Stimulated activated CD4-positive, alpha-beta T cell treated with anti-CD3 and anti-CD28 coated beads, Interleukin-12 subunit alpha, Interleukin-12 subunit beta, amount 100 ng/mL, for 48 hours (primary cell): ENCODE results near the gene TPRN.

Experiments used
- DNase-seq, 3 donors: peaks; one replicate each; pipeline ENCODE4 v3.0.0-alpha.2; 2020; ENCODE audit warnings: low read depth in 2 of 3, low spot score in 1 of 3

The TPRN gene

GRCh38 chr9:137226338-137227053, 26.0 kb upstream of the TPRN start:
- DNase-seq: no peak

GRCh38 chr9:137225699-137226331, 25.3 kb upstream of the TPRN start:
- no peak for DNase-seq

DNA sequence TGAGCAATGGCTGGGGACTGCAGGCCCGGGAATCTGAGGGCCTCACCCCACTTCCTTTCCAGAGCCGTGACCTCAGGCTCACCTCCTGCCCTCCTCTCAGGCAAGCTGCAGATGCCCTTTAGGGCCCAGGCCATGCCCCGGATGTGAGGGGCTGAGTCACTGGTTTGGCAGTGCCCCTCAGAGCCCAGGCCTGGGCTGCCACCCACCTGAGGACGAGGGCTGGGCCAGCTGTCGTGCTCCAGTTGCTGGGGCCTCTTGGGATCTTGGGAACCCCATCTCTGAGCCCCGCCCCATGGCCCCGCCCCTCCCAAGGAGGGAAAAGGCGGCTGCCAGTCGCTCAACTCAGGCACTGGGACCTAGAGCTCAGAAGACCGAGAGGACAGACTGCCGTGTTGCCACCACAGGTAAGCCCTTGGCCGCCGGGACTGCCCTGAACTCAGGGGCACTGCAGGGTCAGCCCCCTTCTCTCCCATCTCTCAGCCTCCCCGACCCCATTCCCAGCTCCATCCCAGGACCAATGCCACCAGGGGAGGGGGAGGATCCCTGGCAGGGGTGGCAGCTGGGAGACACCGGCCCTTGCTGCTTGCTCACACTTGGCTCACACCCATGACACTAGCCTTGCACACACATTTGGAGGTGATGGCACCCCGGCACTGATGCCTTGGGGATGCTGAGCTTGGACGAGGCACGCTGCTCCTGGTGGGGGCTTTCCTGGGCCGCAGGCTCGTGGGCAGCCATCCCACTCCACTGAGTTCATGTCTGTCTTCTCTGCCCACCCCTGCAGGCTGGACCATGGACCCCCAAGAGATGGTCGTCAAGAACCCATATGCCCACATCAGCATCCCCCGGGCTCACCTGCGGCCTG, 24.5 kb upstream of the TPRN start, which contains the start of gene CYSRT1:
Gene CYSRT1, plus strand, starts transcription at position 345 of the 865 bp plus-strand sequence. Its CDS starts 448 bp downstream, at position 793.
- DNase-seq: no peak

- DNase-seq: peak; percentile 97 to 99 (median 97)
These were observed 22.8 kb upstream of the TPRN start for GRCh38 chr9:137223078-137223970.

GRCh38 chr9:137222190-137223077, 21.9 kb upstream of the TPRN start, which contains the start of gene RNF208:
Gene RNF208 (minus strand): TSS chr9:137222240. CDS start chr9:137221212, 1,028 bp downstream.
- no peak for DNase-seq

DNA sequence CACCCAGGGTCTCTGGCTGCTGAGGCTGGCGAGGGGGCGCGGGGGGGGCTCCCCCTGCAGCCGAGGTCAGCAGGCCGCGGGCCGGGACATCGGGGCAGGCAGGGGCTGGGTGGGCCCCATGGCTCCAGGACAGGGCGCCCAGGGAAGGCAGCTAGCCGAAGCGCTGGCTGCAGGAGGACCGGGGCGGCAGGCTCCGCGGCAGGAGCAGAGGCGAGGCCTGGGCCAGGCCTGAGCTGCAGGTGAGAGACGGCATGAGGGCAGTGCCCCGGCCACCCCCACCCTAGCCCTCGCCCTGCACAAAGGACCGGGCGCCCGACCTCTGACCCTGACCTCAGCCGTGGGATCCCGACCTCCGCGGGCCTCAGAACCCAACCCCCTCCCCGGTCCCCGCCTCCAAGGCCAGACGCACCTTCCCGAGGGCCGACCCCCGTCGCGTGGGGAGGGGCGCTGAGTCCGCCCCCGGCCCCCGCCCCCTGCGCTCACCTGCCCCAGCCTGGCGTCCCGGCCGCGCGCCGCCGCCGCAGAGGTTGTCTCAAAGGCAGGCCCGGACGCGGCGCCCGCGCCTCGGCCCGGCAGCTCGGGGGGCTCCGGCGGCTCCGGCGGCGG, 21.1 kb upstream of the TPRN start:
- DNase-seq: no peak

DNA sequence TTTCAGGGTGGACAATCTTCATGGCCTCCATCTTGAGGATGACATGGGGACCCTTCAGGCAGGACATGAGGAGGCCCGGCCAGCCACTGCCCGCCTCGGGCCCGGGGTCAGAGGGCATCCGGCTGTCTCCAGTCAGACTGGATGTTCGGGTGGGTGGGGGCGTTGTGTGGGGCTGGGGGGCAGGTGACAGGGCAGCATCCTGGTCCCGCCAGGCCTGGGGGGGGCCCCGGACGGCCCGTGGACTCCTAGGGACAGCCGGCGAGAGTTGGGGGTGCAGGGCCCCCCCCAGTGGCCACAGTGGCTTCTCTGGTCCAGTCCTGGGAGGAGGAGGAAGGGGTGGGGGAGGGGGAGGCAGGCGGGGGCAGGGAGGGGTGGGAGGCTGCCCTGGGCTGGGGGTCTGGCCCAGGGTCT, 20.6 kb upstream of the TPRN start:
- DNase-seq: no peak

DNA sequence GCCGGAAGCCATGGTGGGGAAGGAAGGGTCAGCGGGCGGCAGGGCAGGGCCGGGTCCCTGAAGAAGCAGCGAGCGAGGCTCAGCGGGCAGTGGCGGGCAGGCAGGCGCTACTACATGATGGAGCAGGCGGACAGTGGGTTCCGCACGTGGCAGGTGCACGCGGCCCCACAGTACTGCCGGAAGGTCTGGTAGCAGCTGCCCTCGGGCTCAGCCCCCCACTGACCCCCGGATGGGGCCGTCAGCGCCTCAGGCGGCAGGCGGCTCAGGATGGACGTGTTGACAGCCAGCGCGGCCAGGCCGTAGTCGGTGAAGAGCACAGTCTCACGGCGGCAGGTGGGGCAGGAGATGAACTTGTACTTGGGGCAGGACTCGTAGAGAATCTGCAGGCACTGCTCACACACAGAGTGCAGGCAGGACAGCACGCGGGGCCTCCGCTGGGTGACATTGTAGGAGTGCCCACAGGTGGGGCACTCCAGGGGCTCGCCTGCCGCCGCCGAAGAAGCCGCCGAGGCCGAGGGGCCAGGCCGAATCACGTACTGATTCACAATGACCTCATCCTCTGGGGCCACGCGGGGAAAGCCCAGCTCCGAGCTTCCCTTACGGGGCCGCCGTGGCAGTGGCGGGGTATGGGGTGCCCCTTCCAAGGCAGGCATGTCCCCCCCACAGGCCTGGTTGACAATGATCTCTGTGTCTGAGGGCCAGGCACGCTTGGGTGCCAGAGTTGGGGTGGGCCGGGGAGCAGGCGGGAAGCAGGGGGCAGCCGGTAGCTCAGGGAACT, 20.0 kb upstream of the TPRN start:
- DNase-seq: no peak

- no peak for DNase-seq
These were observed 19.3 kb upstream of the TPRN start for GRCh38 chr9:137219757-137220316.

DNA sequence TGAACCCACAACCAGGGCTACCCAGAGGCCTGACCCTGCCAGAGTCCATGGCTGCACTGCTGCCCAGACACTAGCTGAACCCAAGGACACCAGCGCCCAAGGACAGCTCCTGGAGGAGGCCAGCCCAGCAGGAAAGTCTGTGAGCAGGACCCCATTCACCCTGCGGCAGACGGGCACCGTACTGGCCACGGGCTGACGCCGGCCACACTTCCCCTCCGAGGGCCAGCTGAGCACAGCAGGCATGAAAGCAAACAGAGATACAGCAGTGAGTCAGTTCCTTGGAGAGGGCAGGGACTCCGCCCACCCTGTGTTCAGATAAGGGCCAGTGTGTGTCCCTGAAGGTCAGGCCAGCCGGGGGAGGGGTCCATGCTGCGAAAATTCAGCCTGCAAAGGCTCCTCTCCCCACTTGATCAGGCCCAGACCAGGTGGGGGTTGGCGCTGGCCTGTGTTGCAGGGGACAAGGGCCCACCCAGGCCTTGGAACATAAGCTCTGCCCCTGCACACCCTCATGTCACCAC, 18.3 kb upstream of the TPRN start:
- DNase-seq: no peak

DNA sequence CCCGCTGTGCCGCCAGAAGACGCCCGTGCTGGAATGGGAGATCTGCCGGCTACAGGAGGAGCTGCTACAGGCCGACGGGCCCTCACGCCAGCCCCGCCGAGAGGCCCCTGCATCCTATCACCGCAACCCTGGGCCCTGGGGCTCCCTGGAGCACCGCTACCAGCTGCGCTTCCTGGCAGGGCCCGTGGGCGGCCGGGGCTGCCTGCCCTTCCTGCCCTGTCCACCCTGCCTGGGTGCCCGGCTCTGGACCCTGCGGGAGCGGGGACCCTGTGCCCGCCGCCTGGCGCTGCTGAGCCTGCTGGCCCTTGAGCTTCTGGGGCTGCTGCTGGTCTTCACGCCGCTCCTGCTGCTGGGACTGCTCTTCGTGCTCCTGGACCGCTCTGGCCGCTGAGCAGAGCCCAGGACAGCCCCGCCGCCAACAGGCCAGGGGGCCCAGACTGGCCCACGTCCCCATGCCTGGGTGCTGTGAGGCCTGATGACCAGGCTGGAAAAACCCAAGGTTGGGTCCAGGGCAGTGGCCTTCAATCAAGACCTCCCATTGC, 17.7 kb upstream of the TPRN start:
- DNase-seq: no peak

DNA sequence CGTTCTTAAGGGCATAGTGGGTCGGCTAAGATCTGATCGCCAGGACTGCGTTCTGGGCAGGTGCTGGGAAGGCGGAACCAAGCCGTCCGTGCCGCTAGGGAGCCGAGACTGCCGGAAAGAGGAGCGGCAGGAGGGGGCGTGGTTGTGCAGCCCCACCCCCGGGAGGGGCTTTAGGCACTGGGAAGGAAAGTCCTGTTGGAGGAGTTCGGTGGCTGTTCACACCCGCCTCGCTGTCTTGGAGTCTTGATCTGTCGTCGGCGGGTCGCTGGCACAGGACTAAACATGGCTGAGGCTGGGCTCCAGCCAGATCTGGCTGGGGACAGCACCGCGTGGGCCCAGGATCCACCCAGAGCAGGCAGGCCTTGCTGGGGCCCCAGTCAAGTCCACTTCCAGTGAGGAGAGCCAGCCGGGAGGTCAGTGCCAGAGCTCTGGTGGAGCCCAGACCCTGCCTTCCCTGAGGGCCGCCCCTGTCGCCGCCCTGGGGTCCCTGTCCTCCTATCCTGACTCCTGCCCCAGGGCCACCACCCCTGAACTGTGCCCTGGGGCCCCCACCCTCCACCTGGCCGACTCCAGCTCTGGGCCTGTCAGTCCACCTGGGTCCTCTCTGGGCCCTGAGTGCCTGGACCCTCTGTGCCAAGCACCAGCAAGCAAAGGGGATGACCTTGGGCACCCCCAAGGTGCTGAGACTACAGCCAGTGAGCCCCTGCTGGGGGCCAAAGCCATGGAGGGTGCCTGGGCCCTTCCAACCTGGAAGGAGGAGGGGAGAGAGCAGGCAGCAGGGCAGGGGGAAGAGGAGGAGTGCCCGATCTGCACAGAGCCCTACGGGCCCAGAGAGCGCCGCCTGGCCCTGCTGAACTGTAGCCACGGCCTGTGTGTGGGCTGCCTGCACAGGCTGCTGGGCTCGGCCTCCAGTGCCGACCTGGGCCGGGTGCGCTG, 17.0 kb upstream of the TPRN start:
- DNase-seq: no peak

- no peak for DNase-seq
These were observed 15.8 kb upstream of the TPRN start for GRCh38 chr9:137216188-137216965.

- DNase-seq: no peak
These were observed 14.8 kb upstream of the TPRN start for GRCh38 chr9:137215196-137215986.

- no peak for DNase-seq
These were observed 14.1 kb upstream of the TPRN start for GRCh38 chr9:137214620-137215019.
